HG02678 (cell line): ENCODE results near the gene FAM229B.
"Not testable (repeated sequence)": the region's sequence is repeated elsewhere in the genome, so short reads cannot be mapped to it uniquely, and the experiment has no call there.

Source experiments
- ATAC-seq: cut with Tn5 transposase; IDR thresholded peaks from one replicate; pipeline ENCODE4 v1.9.1; 2021; ENCODE audit warnings: mild to moderate bottlenecking, moderate library complexity; ENCODE audit not compliant: unreplicated experiment

The FAM229B gene

DNA sequence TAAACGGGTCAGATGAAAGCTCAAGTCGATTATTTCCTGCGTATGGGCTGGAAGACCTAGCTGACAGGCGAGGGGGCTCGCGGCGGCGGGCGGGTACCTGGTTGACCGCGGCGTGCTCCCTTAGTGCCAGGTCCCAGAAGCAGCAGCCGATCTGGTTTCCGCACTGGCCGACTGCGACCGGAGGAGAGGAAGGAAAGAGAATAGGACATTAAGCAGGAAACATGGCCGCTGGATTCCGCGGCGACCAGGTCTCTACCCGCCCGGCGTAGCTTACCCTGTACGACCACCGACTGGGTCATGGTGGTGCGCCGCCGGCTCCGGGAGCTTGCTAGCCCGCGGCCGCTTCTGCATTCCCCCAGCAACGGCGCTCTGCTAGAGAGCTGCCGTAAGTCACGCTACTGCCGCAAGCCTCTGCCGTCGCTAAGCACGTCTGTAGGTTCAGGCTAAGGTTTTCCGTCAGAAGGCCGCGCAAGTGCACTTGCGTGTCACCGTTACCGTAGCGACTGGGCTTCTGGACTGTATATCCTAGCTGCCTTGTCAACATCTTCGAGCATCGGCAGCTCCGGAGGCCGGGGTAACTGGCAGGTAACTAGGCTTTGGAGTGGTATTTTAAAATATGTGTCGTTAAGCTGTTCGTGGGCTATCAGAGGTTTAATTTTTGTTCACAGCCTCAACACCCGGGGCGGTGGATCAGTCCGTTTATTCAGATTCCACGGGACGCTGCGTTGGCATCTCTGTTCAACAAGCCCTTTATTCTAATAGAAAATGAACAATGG, at the start of gene FAM229B, which contains the start of gene TUBE1:
TSS of gene FAM229B (plus strand) at position 456 of the 776 bp plus-strand sequence. CDS start 11,693 bp downstream, outside the sequence.
TSS of gene TUBE1 (minus strand) at position 347 of the 776 bp plus-strand sequence. CDS start at position 299, 48 bp downstream.
- peak; percentile 97 for ATAC-seq

DNA sequence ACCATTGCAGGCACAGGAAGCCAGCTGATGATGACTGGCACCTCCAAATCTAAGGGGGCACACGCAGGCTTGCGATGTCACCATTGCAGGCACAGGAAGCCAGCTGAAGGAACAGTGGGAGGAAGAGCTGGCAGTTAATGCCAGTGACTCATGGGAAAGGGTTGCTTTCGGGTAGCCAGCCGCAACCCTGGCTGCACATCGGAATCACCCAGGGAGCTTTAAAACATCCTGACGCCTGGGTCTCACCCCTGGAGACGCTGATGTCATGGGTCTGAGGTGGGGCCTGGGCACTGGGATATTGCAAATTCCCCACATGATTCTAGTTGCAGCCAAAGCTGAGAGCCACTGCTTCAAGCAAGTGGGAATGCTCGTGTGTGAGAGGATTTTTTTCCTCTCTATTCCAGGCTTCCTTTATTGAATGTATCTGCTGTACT, 49.6 kb upstream of the FAM229B start:
- no peak for ATAC-seq

DNA sequence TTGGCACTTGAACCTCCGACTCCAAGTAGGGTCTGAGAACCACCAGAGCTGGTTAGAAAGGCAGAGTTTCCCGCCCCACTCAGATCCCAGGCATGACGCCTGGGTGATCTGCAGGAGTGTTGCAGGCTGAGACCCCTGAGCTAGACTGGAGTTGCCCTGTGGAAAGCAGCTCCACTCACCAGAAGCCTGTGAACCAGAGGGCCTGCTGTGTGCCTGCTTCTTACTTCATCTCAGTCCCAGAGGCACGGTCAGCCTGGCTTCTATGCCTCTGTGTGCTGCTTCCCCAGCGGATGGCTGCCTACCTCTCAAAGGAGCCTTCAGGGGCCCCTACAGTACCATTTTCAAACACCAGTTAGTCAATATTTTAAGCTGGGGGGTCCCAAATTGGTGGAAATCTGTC, 49.1 kb upstream of the FAM229B start:
- no peak for ATAC-seq

DNA sequence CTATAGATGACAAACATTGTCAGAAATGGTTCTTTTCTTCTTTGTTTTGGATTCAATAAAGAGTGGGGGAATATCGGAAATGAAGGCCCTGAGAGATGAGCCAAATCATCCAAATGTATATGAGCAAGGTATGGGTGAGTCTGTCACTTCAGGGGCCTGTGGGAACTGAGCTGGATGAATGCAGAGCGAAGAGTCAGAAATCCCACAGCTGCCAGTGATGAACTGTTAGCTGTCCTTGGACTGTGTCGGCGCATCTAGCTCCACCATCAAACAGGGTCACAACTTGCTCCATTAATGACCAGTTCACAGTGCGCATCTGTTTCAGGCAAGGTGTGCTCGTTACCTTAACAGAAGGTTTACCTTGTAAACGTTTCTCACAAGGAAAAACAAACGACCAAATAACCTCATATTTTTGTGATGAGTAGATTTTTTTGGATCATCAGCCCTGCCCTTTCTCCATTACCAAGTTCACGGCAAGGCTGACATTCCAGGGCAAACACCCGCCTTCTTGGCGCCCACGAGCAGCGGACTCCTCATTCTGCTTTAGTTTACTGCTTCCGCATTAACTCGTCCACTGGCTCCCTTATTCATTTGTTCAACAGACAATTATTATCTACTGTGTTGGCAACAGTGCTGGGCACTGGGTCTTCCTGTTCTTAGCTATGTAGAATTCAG, 48.5 kb upstream of the FAM229B start:
- no peak for ATAC-seq

DNA sequence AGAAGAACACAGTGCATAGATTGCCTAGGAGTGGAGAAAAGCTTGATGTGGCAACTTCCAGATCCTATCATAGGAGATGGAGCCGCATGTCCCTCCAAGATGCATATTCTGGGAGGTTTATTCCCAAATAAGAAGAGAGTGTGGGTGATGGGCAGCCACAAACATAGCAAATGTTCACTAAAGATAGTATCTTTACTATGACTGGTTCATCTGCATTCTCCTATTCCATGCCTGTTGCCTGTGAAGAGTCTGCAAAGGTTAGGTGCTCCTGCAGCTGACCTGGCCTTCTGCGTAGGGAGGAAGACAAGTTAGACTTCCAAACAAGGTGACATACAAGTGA, 48.0 kb upstream of the FAM229B start:
- ATAC-seq = no peak

- no peak for ATAC-seq
Observed at GRCh38 chr6:112040956-112041355, 46.4 kb upstream of the FAM229B start.

DNA sequence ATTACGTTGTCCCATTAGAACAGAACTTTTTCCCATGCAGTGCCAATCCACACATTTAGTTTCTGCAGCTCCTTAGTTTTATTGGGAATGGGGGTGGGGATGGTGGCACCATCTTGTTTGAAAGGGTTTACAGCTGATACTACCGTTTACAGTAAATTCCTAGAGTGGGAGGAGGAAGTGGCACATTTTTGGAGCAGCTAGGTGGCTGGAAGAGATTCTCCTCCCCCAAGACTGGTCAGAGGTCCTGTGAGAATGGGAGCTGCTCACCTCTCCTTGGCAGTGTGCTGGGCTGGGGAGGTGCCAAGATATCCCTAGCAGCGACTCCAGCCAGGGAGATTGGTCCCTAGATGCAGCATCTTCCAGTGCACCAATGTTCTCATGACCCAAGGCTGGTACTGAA, 45.9 kb upstream of the FAM229B start:
- no peak for ATAC-seq

GRCh38 chr6:112043032-112044007, 44.1 kb upstream of the FAM229B start:
- ATAC-seq = peak; percentile 87

- no peak for ATAC-seq
Observed at GRCh38 chr6:112044196-112044595, 43.2 kb upstream of the FAM229B start.

- no peak for ATAC-seq
Observed at GRCh38 chr6:112044856-112045255, 42.5 kb upstream of the FAM229B start.

DNA sequence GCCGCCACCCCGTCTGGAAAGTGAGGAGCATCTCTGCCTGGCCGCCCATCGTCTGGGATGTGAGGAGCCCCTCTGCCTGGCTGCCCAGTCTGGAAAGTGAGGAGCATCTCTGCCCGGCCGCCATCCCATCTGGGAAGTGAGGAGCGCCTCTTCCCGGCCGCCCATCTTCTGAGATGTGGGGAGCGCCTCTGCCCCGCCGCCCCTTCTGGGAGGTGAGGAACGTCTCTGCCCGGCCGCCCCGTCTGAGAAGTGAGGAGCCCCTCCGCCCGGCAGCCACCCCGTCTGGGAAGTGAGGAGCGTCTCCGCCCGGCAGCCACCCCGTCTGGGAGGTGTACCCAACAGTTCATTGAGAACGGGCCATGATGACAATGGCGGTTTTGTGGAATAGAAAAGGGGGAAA, 39.9 kb upstream of the FAM229B start:
- ATAC-seq = not testable (repeated sequence)

- no peak for ATAC-seq
Observed at GRCh38 chr6:112049026-112049799, 38.2 kb upstream of the FAM229B start.

DNA sequence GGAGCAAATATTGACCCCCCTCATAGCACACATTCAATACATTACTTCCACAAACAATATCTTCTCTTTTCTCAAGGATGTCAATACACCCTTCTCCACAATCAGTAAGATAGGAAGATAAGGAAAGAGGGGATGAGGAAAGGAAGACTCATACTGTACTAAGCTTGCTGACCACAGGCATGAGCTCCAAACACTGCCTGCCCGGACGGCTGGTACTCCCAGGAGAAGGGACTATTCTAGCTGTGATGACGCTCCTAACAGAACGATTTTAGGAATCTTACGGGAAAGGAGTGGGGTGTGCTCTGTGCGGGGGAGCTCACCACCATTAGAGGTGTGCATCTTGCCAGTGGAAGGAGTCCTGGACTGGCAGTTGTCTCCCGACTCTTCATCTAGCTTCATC, 37.4 kb upstream of the FAM229B start:
- ATAC-seq = no peak

- no peak for ATAC-seq
Observed at GRCh38 chr6:112050429-112050828, 37.0 kb upstream of the FAM229B start.

DNA sequence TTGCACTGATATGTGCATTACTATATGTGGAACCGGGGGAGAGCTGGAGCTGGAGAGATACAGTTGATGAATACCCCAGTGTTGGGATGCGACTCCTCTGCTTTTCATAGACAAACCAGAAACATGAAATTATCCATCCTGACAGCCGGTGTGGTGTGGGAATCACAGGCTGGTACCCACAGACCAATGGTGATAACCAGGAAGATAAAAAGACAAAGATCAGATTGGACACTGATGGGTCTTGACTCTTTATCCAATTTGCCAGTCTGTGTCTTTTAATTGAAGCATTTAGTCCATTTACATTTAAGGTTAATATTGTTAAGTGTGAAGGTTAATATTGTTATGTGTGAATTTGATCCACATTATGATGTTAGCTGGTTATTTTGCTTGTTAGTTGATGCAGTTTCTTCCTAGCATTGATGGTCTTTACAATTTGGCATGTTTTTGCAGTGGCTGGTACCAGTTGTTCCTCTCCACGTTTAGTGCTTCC, 36.1 kb upstream of the FAM229B start:
- ATAC-seq = not testable (repeated sequence)

DNA sequence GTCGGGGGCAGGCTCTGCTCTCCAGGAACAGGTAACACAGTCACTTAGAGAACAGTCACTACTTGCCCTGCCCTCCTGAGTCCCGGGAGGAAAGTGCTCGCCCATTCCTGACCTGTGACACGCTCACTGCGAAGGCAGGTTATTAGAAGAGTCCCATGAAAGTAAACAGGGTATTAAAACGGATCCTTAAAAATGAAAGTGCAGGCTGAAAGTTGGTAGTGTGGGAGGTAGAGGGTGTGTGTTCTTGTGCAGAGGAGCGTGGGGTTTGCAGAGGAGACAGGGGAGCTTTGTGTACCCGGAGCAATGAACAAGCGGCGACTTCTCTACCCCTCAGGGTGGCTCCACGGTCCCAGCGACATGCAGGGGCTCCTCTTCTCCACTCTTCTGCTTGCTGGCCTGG, 33.4 kb upstream of the FAM229B start, which contains the start of gene CCN6:
TSS of gene CCN6 (plus strand) at position 104 of the 400 bp plus-strand sequence. CDS start at position 358, 254 bp downstream.
- no peak for ATAC-seq

DNA sequence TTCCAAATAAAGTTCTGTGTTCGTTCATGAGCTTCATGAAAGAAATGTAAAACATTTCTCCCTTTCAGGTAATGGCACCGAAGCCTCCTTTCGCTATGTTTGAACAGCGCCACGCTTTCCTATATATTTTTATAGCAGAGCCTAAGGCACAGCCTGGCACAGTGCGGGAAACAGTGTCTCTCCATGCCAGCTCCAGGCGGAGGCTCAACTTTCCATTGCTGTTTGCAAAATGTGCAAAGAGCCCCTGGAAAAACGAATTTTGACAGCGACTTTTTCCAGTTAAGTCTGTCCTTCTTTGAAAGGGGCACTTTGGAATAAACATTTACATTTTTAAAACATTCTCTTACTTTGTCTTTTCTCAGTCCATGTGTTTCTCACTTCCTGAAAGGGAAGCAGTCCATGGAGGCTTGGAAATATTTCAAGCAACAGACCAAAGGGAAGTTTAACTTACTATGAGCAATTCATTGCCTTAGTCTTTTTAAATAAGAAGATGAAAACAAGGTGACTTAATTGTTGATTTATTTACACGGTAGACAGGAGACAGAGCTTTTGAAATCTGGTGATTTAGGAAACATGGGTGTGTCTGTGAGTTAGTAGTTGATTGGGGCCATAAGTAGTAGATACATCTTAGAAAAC, 32.7 kb upstream of the FAM229B start:
- no peak for ATAC-seq

DNA sequence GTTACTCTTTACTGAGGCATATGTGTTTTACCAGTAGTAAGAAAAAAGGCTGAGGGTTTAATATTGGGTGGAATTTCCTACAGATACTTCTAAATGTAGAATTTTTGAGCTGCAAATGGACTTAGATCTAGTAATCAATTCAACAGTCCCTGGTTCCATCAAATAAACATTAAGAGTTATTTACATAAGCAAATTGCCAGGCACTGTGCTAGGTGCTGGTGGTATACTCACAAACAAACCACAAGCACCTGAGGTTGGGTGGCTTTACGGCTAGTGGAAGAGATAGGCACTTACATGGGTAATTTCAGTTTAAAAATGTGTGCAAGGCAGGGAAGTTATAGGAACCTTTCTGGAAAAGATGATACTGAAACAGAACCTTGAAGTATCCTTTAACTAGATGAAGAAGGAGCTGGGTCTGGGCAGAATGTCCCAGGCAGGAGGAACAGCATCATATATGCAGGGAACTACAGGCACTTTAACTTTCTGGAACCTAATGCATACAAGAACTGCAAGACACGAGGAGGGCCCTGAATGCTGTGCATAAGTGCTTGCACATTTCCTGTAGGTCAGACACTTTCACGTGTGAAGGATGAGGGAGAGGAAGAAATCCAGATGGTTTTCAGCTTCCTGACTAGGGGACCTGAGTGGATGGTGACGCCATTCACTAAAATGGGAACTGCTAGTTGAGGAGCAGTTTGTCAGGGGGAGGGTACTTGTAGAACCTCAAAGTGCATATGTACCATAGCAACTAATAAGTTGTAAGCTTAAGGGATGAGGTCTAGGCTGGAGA, 29.0 kb upstream of the FAM229B start:
- ATAC-seq = no peak

- no peak for ATAC-seq
Observed at GRCh38 chr6:112061605-112062004, 25.8 kb upstream of the FAM229B start.
